HCT116 (cell line): ENCODE measurements around the gene FGD4.

ENCODE experiments used
- POLR2A ChIP-seq: IDR thresholded peaks from 2 replicates; pipeline ENCODE4 v1.7.0; 2011; ENCODE audit warnings: borderline replicate concordance; ENCODE audit not compliant: insufficient read depth, insufficient read length; ENCODE audit errors: extremely low read depth
- RAD21 ChIP-seq: IDR thresholded peaks from 2 replicates; pipeline ENCODE4 v1.6.1; 2012; ENCODE audit warnings: low read depth, mild to moderate bottlenecking
- SRF ChIP-seq: IDR thresholded peaks from 2 replicates; pipeline ENCODE4 v1.6.1; 2012; ENCODE audit warnings: low read depth
- TF ChIP-seq, protein P1 (sequence below), 3 experiments: fragments of 200-600 bp in 1 of 3; sonication (generic) in 1 of 3; IDR thresholded peaks in 2 of 3; conservative IDR thresholded peaks in 1 of 3; 2 replicates each; pipeline ENCODE4 v1.5.1; 2012 to 2017; ENCODE audit warnings: low read depth in 2 of 3, low read length in 2 of 3, antibody characterized with exemption in 1 of 3, borderline replicate concordance in 1 of 3, control low read depth in 1 of 3, mild to moderate bottlenecking in 1 of 3, mixed read lengths in 1 of 3, mixed run types in 1 of 3, moderate library complexity in 1 of 3; ENCODE audit not compliant: insufficient read depth in 1 of 3

DNA sequence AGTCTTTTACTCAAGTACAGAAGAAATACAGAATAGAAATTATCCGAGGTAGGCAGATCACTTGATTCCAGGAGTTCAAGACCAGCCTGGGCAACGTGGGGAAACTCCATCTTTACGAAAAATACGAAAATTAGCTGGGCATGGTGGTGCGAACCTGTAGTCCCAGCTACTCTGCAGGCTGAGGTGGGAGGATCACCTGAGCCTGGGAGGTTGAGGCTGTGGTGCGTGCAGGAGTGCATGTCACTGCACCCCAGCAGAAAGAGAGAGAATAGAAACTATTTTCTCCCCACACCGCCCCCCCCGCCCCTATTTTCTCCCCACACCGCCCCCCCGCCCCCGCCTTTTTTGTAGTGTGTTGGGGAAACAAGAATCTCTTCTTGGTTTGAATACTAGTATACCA, 281.9 kb downstream of the FGD4 start:
- TF ChIP-seq SRF (no peak), POLR2A (no peak), RAD21 (no peak)
- TF ChIP-seq, protein P1, sequence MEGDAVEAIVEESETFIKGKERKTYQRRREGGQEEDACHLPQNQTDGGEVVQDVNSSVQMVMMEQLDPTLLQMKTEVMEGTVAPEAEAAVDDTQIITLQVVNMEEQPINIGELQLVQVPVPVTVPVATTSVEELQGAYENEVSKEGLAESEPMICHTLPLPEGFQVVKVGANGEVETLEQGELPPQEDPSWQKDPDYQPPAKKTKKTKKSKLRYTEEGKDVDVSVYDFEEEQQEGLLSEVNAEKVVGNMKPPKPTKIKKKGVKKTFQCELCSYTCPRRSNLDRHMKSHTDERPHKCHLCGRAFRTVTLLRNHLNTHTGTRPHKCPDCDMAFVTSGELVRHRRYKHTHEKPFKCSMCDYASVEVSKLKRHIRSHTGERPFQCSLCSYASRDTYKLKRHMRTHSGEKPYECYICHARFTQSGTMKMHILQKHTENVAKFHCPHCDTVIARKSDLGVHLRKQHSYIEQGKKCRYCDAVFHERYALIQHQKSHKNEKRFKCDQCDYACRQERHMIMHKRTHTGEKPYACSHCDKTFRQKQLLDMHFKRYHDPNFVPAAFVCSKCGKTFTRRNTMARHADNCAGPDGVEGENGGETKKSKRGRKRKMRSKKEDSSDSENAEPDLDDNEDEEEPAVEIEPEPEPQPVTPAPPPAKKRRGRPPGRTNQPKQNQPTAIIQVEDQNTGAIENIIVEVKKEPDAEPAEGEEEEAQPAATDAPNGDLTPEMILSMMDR (IDR thresholded peaks at IDR 0.05 in 2 of 3, conservative IDR thresholded peaks at IDR 0.05 in 1 of 3; ENCODE audit: borderline replicate concordance in 1 of 3, insufficient read depth in 1 of 3, low read depth in 2 of 3, low read length in 2 of 3) = no peak
